ENCODE measurements around the gene CRYL1. TPM values are rescaled to one million over a fixed set of nuclear protein-coding genes. Genes with fewer than 3 reads are reported as not detected.

The CRYL1 gene
- total and polyA plus RNA-seq, 4 donors = 14.1 to 24.1 (median 22.1) TPM

DNA sequence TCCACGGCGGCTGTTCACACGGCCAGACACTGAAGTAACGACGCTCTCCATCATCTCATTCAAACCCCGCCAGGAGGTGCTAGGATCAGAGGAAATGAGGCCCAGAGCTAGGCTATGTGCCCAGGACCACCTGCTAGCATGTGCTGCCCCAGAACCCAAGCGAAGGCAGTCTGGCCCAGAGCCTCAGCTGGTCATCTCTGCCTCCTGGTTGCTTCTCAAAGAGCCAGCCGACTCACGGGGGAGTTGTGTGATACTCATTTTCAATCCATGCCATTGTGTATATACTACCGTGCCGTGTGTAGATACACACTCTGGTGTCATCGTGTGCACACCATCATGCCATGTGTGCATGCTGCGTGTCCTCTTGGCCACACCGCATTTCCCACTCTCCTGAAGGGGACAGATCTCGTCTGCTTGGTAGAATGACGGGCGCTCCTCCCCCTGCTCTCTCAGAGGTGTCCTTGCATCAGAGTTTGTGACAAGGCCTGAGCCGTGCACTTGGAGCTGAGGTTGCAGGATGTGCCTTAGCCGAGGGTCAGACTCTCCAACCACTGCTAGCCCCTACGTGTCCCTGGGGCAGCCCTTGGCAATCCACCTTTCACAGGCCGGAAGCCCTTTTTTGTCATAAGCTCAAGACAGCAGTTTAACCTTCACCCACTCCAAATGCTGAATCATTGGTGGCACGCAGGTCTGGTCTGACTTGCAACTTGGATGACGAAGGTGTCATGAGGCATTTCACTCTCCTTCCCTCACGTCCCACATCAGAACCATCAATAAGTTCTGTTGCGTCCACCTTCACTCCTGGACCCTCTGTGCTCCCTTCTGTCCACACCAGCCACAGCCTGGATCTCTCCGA is 130.4 kb downstream of the CRYL1 start:
- 92% methylated on average over 26 of the region's 26 CpGs for WGBS, 2 donors
- peaks cover 0 to 5% (median 0%) of the 10 kb centered on the region in 5 donors for H3K4me1 ChIP-seq (ENCODE audit: control insufficient read depth in 5 of 5, insufficient read depth in 5 of 5, low read length in 5 of 5)
- no peak for ATAC-seq (ENCODE audit: insufficient read depth, low FRiP score)

DNA sequence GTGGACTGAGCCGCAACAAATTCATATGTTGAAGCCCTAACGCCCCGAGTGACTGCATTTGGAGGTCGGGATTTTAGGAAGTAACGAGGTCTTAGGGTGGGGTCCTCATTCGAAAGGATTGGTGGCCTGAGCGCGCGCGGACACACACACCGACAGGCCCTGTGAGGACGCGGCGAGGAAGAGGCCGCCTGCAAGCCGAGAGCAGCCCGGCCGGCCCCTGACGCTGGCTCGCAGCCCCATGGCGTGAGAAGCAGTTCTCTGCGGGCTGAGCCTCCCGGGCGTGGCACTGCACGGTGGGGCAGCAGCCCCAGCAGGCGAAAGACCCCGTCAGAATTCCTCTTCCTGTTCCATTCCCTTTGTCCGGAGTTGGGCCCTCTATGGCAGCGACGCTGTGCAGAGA is 131.2 kb downstream of the CRYL1 start:
- no peak for DNase-seq

More for the DNA sequence above, 130.4 kb downstream of the CRYL1 start:
- Histone ChIP-seq H3K36me3 (ENCODE audit: control insufficient read depth in 4 of 4, insufficient read depth in 4 of 4, low read length in 4 of 4) (no peaks in the 10 kb centered on the region), H3K27ac (ENCODE audit: low read depth in 1 of 2, low read length in 1 of 2) (no peak overlapping the region), H3K4me3 (no peak overlapping the region), H3K27me3 (ENCODE audit: control insufficient read depth in 3 of 3, insufficient read depth in 3 of 3, low read length in 2 of 3) (no peaks in the 10 kb centered on the region), H3K9me3 (ENCODE audit: control insufficient read depth in 4 of 4, insufficient read depth in 3 of 4, low read length in 3 of 4) (peaks cover 0 to 5% (median 0%) of the 10 kb centered on the region in 4 donors), H3K9ac (ENCODE audit: insufficient read depth in 1 of 2, low read length in 2 of 2) (no peak overlapping the region)
- no peak for DNase-seq
- TF ChIP-seq, protein P1, sequence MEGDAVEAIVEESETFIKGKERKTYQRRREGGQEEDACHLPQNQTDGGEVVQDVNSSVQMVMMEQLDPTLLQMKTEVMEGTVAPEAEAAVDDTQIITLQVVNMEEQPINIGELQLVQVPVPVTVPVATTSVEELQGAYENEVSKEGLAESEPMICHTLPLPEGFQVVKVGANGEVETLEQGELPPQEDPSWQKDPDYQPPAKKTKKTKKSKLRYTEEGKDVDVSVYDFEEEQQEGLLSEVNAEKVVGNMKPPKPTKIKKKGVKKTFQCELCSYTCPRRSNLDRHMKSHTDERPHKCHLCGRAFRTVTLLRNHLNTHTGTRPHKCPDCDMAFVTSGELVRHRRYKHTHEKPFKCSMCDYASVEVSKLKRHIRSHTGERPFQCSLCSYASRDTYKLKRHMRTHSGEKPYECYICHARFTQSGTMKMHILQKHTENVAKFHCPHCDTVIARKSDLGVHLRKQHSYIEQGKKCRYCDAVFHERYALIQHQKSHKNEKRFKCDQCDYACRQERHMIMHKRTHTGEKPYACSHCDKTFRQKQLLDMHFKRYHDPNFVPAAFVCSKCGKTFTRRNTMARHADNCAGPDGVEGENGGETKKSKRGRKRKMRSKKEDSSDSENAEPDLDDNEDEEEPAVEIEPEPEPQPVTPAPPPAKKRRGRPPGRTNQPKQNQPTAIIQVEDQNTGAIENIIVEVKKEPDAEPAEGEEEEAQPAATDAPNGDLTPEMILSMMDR (IDR thresholded peaks at IDR 0.05; ENCODE audit: control extremely low read depth, extremely low read depth) = no peak

DNA sequence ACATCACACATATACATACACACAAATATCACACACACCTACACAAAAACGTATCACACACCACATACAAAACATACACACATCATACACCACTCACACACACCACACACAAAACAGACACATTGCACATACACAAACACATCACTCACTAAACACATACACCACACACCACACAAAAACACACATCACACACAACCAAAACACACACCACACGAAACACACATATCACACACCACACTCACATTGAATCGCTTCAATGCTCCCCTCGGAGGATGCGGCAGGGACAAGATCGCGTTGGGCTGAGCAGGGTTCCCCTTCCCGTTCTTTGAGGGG is 131.5 kb downstream of the CRYL1 start:
- Histone ChIP-seq H3K27ac (ENCODE audit: low read depth in 1 of 2, low read length in 1 of 2) (no peak overlapping the region), H3K36me3 (ENCODE audit: control insufficient read depth in 4 of 4, insufficient read depth in 4 of 4, low read length in 4 of 4) (no peaks in the 10 kb centered on the region), H3K27me3 (ENCODE audit: control insufficient read depth in 3 of 3, insufficient read depth in 3 of 3, low read length in 2 of 3) (no peaks in the 10 kb centered on the region), H3K9me3 (ENCODE audit: control insufficient read depth in 4 of 4, insufficient read depth in 3 of 4, low read length in 3 of 4) (peaks cover 0 to 5% (median 0%) of the 10 kb centered on the region in 4 donors), H3K9ac (ENCODE audit: insufficient read depth in 1 of 2, low read length in 2 of 2) (no peak overlapping the region), H3K4me3 (no peak overlapping the region), H3K4me1 (ENCODE audit: control insufficient read depth in 5 of 5, insufficient read depth in 5 of 5, low read length in 5 of 5) (peaks cover 0 to 10% (median 0%) of the 10 kb centered on the region in 5 donors)
- TF ChIP-seq, protein P1 (IDR thresholded peaks at IDR 0.05; ENCODE audit: control extremely low read depth, extremely low read depth) = no peak
- no peak for DNase-seq
- no peak for ATAC-seq (ENCODE audit: insufficient read depth, low FRiP score)
- 83% methylated on average over 8 of the region's 8 CpGs for WGBS, 2 donors

More for the DNA sequence above, 131.2 kb downstream of the CRYL1 start:
- H3K36me3 ChIP-seq (ENCODE audit: control insufficient read depth in 4 of 4, insufficient read depth in 4 of 4, low read length in 4 of 4) = no peaks in the 10 kb centered on the region
- H3K27me3 ChIP-seq (ENCODE audit: control insufficient read depth in 3 of 3, insufficient read depth in 3 of 3, low read length in 2 of 3) = no peaks in the 10 kb centered on the region
- no peak for ATAC-seq (ENCODE audit: insufficient read depth, low FRiP score)
- no peak overlapping the region for H3K4me3 ChIP-seq
- H3K9me3 ChIP-seq (ENCODE audit: control insufficient read depth in 4 of 4, insufficient read depth in 3 of 4, low read length in 3 of 4) = peaks cover 0 to 5% (median 0%) of the 10 kb centered on the region in 4 donors
- no peak overlapping the region for H3K9ac ChIP-seq (ENCODE audit: insufficient read depth in 1 of 2, low read length in 2 of 2)
- TF ChIP-seq, protein P1 (IDR thresholded peaks at IDR 0.05; ENCODE audit: control extremely low read depth, extremely low read depth) = no peak
- H3K4me1 ChIP-seq (ENCODE audit: control insufficient read depth in 5 of 5, insufficient read depth in 5 of 5, low read length in 5 of 5) = peaks cover 0 to 10% (median 0%) of the 10 kb centered on the region in 5 donors
- H3K27ac ChIP-seq (ENCODE audit: low read depth in 1 of 2, low read length in 1 of 2) = no peak overlapping the region
- WGBS, 2 donors = 55 to 56% methylated on average over 30 of the region's 30 CpGs
